IPS DF 6.9 (cell line): Measurements from ENCODE around the gene IP6K2.
"Not testable (repeated sequence)": the region's sequence is repeated elsewhere in the genome, so short reads cannot be mapped to it uniquely, and the experiment has no call there.

Experiments
- DNase-seq: peaks from one replicate; pipeline ENCODE4 v3.0.0-alpha.2; 2013; ENCODE audit warnings: low read depth, low spot score
- H3K27ac ChIP-seq: one replicate; pipeline ENCODE4 v1.5.1; 2013; ENCODE audit warnings: low read length, control low read depth
- H3K27me3 ChIP-seq: 2 replicates; pipeline ENCODE4 v1.6.1; 2013; ENCODE audit warnings: mild to moderate bottlenecking, low read length; ENCODE audit not compliant: control insufficient read depth, insufficient read depth
- H3K36me3 ChIP-seq: 2 replicates; pipeline ENCODE4 v1.6.1; 2013; ENCODE audit warnings: low read length; ENCODE audit not compliant: control insufficient read depth, insufficient read depth
- H3K4me1 ChIP-seq: 2 replicates; pipeline ENCODE4 v1.6.1; 2013; ENCODE audit warnings: low read length; ENCODE audit not compliant: control insufficient read depth, insufficient read depth
- H3K4me3 ChIP-seq: 2 replicates; pipeline ENCODE4 v1.5.1; 2013; ENCODE audit warnings: mild to moderate bottlenecking, low read length
- H3K9me3 ChIP-seq: 2 replicates; pipeline ENCODE4 v1.6.1; 2013; ENCODE audit warnings: low read length, inconsistent platforms; ENCODE audit not compliant: control insufficient read depth, insufficient read depth
- WGBS: extraction: QIAGEN DNeasy Blood & Tissue Kit; methylation state at CpG from one replicate; pipeline ENCODE4 v1.1.7; 2013; ENCODE audit warnings: mixed read lengths, missing lambda C conversion rate; ENCODE audit not compliant: insufficient read length, insufficient coverage; 5-methylcytosine and 5-hydroxymethylcytosine counted together

The IP6K2 gene

DNA sequence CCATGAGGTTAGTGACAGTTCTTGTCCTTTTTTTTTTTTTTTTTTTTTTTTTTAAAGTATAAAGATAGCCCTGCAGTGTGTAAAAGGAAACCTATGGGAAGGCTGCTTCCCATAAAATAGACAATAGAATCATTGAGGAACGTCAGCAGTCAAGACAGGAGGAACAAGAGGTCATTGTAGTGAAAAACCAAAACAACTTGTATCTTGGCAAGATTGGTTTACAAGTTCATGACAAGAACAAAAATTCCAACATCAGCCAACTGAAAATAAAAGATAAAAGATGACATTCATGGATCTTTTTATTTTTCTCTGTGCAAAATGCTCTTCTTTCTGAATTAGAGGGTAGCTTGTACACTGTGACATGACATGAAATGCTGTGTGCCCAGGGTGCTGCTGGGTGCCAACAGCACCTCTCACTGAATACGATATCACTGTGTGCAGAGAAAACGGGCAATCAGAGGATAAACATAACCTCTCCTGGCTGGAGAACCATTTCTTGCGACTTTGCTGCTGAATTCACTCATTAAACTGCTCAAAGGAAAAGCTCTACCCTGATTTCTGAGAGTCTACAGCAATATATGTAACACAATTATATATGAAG is 30.1 kb upstream of the IP6K2 start:
- no peak for DNase-seq
- H3K36me3 ChIP-seq = peaks cover 4% of the 10 kb centered on the region; the same call in 1 of the 2 replicates
- H3K4me3 ChIP-seq = no peak overlapping the region
- H3K4me1 ChIP-seq = no peaks in the 10 kb centered on the region
- H3K9me3 ChIP-seq = no peaks in the 10 kb centered on the region
- no peak overlapping the region for H3K27ac ChIP-seq
- no CpG with 5 or more reads among the region's 4 CpGs for WGBS
- H3K27me3 ChIP-seq = no peaks in the 10 kb centered on the region; the same call in 1 of the 2 replicates

DNA sequence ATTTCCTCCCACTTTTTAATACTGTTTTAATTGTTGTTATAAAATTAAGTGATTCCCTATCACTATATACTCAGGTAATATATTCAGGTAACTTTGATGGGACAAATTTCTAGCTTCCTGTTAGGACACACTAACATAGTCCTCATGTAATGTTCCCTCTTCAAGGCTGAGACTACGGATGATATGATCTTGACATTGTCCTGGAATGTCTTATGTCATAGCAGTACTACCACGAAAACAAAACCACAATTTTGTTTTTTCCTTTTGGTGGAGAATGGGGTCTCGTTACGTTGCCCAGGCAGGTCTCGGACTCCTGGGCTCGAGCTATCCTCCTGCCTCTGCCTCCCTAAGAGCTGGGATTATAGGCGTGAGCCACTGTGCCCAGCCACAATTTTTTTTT is 26.8 kb upstream of the IP6K2 start:
- WGBS = no CpG with 5 or more reads among the region's 7 CpGs
- DNase-seq = no peak
- no peak overlapping the region for H3K27ac ChIP-seq
- H3K4me3 ChIP-seq = no peak overlapping the region
- no peaks in the 10 kb centered on the region; the same call in 1 of the 2 replicates for H3K27me3 ChIP-seq
- H3K9me3 ChIP-seq = no peaks in the 10 kb centered on the region
- H3K4me1 ChIP-seq = peaks cover 1% of the 10 kb centered on the region; the same call in 1 of the 2 replicates
- H3K36me3 ChIP-seq = no peaks in the 10 kb centered on the region; the same call in 1 of the 2 replicates

DNA sequence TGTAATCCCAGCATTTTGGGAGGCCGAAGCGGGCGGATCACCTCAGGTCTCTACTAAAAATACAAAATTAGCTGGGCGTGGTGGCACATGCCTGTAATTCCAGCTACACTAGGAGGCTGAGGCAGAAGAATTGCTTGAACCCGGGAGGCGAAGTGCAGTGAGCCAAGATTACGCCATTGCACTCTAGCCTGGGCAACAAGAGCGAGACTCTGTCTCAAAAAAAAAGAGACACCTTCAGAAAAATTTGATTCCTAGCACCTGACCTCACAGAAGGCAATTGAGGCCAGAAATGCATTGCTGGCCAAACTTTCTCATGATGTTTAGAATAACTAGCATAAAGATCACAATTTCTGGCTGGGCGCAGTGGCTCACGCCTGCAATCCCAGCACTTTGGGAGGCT is 24.2 kb upstream of the IP6K2 start:
- WGBS = no CpG with 5 or more reads among the region's 10 CpGs
- H3K4me1 ChIP-seq, H3K27me3 ChIP-seq, H3K9me3 ChIP-seq, H3K4me3 ChIP-seq, DNase-seq, H3K36me3 ChIP-seq, H3K27ac ChIP-seq: not testable (repeated sequence)

DNA sequence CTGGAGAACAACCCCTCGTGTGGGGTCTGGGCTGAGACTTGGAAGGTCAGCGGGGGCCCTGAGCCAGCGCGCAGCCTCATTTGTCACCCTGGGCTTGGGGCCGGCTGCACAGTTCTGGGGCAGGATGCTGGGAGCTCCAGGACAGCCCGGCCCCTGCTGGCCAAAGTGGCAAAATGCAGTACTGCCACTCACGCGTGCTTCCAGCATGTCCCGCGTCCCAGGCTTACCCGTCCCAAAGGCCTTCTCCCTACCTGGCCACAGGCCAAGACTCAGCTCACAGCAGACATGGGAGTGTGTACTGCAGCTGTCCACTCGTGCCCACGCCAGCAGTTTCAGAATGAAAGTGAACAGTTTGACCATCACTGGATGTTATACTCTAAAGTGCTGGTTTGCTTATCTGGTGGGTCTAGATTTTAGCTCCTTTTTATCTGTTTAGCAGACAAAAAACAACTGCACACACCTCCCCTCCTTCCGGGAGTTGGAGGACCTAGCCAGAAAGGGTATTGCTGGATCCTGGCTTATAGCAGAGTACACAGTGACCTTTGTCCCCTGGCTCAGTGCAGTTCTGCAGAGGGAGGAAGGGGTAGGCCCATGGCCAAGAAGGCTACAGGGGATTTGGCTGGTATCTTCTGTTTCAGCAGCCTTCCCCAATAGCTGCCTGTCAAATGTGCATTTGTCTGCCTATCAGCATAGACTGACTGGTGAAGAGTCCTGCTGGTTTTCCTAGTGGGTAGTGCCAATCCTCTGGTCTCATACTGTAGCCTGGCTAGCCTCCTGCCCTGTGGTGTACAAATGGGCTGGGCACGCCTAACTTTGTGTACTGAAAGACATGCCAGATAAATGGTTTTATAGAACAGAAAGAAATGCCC is 23.2 kb upstream of the IP6K2 start:
- Histone ChIP-seq H3K27me3 (no peaks in the 10 kb centered on the region; the same call in 1 of the 2 replicates), H3K36me3 (no peaks in the 10 kb centered on the region), H3K9me3 (no peaks in the 10 kb centered on the region), H3K27ac (no peak overlapping the region), H3K4me3 (no peak overlapping the region), H3K4me1 (peaks cover 1% of the 10 kb centered on the region; the same call in 1 of the 2 replicates)
- peak; percentile 54 for DNase-seq
- no CpG with 5 or more reads among the region's 15 CpGs for WGBS

DNA sequence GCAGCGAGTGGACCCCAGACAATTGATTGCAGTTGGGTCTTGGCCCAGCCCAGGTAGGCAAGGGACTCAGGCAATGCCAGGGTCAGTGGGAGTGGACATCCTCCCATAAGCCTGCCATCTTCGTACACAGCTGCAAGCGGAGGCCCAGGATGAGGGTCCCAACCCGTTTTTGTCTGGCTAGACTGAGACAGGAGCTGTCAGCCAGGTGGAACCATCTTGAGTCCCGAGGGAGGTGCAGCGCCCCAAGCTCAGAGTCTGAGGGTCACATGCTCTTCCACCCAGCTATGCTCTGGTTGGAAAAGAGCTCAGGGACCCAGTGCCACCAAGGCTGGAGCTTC is 22.6 kb upstream of the IP6K2 start:
- Histone ChIP-seq H3K27me3 (no peaks in the 10 kb centered on the region; the same call in 1 of the 2 replicates), H3K36me3 (no peaks in the 10 kb centered on the region), H3K4me3 (no peak overlapping the region), H3K27ac (no peak overlapping the region), H3K9me3 (no peaks in the 10 kb centered on the region), H3K4me1 (peaks cover 1% of the 10 kb centered on the region; the same call in 1 of the 2 replicates)
- DNase-seq = no peak
- WGBS = no CpG with 5 or more reads among the region's 6 CpGs

DNA sequence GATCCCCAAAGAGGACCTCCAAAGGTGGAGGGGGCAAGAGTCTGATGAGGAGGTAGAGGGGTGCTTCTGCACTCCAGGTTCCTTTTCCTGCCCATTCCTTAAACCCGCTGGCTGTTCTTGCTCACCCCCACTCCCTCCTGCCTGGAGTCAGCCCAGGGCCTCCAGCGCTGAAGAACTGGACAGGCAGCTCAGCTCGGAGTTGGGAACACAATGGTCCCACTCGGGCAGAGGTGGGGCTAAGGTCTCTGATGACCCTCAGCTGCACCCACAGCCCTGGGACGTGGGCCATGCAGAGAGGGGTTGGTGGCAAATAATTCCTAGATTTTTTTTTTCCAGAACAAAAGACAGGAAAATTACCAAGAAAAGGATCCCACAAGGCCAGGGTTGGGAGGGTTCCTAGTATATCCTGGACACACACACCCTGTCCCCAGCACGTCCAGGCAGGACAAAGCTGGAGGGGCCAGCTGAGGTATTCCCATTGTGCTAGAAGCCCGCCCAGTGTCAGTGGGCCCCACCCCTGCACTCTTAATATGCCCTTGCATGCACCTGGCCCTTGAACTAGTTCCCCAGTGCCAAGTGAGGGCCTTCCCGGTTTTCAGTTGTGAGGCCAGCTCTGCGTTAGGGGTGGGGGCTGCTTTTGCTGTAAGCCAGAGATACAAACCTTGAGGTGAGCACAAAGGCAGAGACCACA is 22.1 kb upstream of the IP6K2 start:
- Histone ChIP-seq H3K9me3 (no peaks in the 10 kb centered on the region), H3K4me3 (no peak overlapping the region), H3K27ac (no peak overlapping the region), H3K27me3 (no peaks in the 10 kb centered on the region; the same call in 1 of the 2 replicates), H3K4me1 (peaks cover 1% of the 10 kb centered on the region; the same call in 1 of the 2 replicates), H3K36me3 (no peaks in the 10 kb centered on the region)
- WGBS = no CpG with 5 or more reads among the region's 9 CpGs
- no peak for DNase-seq

DNA sequence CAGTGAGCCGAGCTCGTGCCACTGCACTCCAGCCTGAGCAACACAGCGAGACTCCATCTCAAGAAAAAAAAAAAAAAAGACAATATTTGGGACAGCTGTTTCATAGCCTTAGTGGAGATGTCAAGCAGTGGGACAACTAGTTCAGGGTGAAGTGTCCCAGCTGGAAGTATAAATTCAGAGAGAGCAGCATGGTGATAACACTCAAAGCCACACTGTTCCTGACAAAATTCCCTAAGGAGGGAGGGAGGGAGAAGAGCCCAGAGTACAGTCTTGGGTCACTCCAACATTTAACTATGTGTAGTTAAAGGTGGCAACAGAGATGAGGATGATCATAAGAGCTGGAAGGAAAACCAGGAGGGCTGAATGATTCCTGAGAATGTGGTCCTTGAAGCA is 21.1 kb upstream of the IP6K2 start:
- Histone ChIP-seq H3K36me3 (no peaks in the 10 kb centered on the region), H3K9me3 (no peaks in the 10 kb centered on the region), H3K27me3 (no peaks in the 10 kb centered on the region; the same call in 1 of the 2 replicates), H3K4me1 (peaks cover 1% of the 10 kb centered on the region; the same call in 1 of the 2 replicates), H3K4me3 (no peak overlapping the region), H3K27ac (no peak overlapping the region)
- no peak for DNase-seq
- WGBS = no CpG with 5 or more reads among the region's 3 CpGs

DNA sequence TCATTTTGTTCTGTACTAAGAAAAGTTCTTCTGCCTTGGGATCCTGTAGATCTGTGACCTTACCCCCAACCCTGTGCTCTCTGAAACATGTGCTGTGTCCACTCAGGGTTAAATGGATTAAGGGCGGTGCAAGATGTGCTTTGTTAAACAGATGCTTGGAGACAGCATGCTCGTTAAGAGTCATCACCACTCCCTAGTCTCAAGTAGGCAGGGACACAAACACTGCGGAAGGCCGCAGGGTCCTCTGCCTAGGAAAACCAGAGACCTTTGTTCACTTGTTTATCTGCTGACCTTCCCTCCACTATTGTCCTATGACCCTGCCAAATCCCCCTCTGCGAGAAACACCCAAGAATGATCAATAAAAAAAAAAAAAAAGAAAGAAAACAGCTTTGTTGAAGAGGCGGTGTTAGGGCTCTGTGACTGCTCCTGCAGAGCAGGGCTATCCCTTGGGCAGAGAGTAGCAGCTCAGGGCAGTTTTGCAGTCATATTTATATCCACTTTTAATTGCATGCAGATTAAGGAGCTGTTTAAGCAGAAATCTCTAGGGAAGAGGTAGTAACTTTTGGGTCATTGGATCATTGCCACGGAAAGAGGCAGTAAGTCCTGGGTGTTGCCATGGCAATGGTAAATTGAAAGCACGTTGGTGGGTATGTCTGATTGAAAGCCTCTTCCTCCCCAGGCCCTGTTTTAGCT is 18.2 kb upstream of the IP6K2 start:
- no CpG with 5 or more reads among the region's 8 CpGs for WGBS
- not testable (repeated sequence) for H3K9me3 ChIP-seq, DNase-seq, H3K4me1 ChIP-seq, H3K27me3 ChIP-seq, H3K36me3 ChIP-seq, H3K27ac ChIP-seq, H3K4me3 ChIP-seq

DNA sequence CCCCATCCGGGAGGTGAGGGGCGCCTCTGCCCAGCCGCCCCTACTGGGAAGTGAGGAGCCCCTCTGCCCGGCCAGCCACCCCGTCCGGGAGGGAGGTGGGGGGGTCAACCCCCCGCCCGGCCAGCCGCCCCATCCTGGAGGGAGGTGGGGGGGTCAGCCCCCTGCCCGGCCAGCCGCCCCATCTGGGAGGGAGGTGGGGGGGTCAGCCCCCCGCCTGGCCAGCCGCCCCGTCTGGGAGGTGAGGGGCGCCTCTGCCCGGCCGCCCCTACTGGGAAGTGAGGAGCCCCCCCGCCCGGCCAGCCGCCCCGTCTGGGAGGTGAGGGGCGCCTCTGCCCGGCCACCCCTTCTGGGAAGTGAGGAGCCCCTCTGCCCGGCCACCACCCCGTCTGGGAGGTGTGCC is 17.5 kb upstream of the IP6K2 start:
- H3K9me3 ChIP-seq, H3K4me3 ChIP-seq, H3K27ac ChIP-seq, H3K4me1 ChIP-seq, H3K36me3 ChIP-seq, DNase-seq, H3K27me3 ChIP-seq: not testable (repeated sequence)
- WGBS = no CpG with 5 or more reads among the region's 25 CpGs
